CD1c-positive myeloid dendritic cell (primary cell): ENCODE results near the gene UGGT2.
"Not testable (repeated sequence)": the region's sequence is repeated elsewhere in the genome, so short reads cannot be mapped to it uniquely, and the experiment has no call there.

Experiments
- DNase-seq: peaks from one replicate; pipeline ENCODE4 v3.0.0-alpha.2; 2016; ENCODE audit errors: extremely low spot score

Gene UGGT2

DNA sequence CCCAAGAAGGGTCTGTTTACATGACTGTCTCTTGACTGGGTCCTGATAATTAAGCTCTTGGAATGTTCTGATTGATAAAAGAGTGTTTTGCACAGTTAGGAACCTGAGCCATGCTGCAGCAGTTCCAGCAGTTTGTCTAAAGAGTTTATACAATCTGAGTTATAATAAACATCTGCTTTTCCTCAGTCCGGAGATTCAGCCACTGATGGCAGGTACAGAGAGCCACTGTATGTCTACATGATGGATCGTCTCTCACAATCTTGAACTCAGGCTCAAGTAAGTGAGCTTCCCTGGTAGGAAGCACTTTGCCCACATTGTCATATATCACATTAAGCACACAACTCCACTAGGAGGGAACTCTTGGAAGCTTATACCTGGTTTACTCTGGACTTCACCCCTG is 84.3 kb downstream of the UGGT2 start:
- DNase-seq, result no peak

DNA sequence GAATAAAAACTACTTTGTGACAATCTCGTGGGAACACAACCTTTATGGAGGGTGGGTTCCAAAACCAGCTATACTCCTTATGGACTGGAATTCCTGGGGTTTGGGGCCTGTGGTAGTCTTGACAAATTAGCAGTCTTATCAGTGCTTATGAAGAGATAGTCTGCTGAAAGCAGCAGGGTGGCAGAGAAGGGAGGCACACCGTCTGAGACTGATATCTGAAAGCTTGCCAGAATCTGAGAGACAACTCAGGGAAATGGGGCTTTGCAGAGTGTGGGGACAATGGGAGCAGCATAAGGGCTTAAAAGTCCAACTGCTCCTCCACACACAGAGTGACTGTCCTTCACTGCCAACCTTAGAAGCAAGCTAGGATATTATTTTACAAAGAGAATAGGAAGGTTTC is 95.9 kb downstream of the UGGT2 start:
- DNase-seq, result no peak

DNA sequence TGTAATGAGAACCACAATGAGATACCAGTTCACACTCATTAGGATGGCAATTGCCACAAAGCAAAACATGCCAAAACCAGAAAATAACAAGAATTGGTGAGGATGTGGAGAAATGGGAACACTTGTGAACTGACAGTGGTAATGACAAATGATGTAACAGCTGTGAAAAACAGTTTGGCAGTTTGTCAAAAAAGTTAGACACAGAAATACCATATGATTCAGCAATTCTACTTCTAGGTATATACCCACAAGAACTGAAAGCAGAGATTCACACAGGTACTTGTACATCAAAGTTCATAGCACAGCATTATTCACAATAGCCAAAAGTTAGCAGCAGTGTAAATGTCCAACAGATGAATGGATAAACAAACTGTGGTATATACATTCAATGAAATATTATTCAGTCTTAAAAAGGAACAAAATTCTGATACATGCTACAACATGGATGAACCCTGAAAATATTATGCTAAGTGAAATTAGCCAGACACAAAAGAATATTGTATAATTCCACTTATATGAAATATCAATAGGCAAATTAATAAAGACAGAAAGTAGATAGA is 96.5 kb downstream of the UGGT2 start:
- DNase-seq, result no peak

DNA sequence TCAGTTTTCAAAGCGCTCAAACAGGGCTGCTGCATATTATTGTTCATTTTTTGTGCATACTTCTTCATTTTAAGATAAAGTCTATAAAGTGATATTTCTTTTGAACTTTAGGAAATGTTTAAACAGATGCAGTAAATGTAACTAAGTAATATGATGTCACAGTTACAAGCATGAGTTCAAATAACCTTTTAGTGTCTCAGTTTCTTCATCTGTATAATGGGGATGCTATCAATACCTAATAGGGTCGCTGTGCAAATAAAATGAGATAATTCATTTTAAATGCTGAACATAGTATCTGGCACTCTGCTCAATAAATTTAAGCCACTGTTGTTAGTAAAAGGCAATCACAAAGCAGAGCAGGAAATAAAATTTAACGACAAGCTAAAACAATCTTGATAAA is 97.5 kb downstream of the UGGT2 start:
- no peak for DNase-seq

DNA sequence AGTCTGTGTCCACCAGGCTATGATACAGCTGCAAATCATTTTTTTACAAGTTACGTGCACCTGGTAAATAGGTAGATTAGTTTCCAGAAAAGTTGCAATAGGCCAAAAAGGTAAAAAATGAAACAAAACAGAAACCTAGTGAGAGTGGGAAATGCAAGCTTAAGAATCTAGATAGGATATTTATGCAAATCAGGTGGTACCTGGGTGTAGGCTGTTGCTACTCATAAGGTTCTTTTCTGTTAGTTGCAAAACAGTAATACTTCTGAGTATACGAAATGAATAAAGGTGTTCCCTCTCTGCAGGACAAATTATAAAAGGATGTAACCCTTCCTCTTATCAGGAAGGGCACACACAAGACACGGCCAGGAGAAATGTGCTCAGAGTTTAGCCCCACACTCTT is 97.9 kb downstream of the UGGT2 start:
- no peak for DNase-seq

DNA sequence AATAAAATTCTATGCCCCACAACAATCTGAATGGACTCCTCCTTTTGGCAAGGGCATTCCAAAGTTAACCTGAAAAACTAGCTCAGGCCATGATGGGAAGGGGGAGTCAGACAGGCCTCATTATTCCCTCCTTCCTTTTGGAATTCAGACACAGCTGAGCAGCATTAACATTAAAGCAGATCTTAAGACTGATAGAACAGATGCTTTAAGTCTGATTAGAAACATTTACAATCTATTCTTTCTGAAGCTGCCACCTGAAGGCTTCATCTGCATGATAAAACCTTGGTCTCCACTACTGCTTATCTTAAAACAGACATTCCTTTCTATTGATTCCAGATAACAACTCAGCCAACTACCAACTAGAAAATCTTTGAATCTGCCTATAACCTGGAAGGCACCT is 98.9 kb downstream of the UGGT2 start:
- DNase-seq, result no peak

DNA sequence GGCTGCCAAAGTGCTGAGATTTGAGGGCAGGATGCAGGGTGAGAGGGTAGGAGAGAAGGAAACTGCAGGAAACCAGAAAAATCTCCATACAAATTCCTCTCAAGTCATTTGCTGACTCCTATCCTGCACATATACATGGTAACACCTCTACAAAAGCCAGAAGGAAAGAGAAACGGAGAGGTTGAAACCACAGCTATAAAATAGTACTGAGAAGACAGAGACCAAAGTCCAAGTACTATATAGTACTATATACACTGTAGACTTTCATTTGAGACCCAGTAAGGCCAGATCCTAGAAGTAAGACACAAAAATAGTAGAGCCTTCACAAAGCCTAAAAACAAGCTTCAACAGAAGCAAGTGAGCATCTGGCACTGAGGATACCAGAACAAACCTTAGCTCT is 103.1 kb downstream of the UGGT2 start:
- DNase-seq, result no peak

DNA sequence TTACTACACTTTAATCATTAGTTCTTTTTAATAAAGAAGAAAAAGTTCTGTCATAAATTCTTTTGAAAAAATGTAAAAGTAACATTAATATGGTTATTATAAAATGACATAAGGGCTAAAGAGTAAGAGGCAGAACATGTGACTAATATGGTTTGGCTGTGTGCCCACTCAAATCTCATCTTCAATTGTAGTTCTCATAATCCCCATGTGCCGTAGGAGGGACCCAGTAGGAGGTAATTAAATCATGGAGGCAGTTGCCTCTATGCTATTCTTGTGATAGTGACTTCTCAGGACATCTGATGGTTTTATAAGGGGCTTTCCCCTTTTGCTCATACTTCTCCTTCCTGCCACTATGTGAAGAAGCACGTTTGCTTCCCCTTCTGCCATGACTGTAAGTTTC is 104.5 kb downstream of the UGGT2 start:
- DNase-seq, result peak; percentile 13

DNA sequence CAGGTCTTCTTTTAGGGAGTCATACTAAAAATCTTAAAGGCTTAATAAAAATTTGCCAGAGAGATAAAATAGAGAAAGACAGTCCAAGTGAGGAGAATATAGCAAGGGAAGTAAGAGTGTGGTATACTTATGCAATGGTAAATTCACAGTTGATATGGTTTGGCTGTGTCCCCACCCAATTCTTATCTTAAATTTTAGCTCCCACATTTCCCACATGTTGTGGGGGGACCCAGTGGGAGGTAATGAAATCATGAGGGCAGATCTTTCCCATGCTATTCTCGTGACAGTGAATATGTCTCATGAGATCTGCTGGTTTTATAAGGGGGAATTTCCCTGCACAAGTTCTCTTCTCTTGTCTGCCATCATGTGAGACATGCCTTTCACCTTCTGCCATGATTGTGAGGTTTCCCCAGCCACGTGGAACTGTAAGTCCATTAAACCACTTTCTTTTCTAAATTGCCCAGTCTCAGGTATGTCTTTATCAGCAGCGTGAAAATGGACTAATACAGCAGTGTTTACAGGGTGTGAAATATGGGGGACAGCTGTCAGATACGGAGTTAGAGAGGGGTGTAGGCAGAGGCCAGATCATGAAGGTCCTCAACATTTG is 115.4 kb downstream of the UGGT2 start:
- DNase-seq, result no peak

DNA sequence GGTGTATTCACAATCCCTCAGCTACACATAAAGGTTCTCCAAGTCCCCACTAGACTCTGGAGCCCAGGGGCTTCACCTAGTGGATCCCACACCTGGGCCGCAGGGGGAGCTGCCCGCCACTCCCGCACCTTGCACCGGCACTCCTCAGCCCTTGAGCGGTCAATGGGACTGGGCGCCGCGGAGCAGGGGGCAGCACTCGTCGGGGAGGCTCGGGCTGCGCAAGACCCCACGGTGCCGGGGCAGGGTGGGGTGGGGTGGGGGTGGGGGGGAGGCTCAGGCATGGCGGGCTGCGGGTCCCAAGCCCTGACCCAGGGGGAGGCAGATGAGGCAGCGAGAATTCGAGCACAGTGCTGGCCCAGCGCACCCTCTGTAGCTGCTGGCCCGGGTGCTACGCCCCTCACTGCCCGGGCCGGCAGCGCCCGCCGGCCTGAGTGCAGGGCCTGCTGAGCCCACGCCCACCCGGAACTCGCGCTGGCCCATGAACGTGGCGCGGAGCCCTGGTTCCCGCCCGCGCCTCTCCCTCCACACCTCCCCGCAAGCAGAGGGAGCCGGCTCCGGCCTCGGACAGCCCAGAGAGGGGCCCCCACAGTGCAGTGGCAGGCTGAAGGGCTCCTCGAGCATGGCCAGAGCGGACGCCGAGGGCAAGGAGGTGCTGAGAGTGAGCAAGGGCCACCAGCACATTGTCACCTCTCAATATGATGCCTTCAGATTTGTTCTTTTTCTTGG is 121.7 kb downstream of the UGGT2 start:
- DNase-seq, result no peak

DNA sequence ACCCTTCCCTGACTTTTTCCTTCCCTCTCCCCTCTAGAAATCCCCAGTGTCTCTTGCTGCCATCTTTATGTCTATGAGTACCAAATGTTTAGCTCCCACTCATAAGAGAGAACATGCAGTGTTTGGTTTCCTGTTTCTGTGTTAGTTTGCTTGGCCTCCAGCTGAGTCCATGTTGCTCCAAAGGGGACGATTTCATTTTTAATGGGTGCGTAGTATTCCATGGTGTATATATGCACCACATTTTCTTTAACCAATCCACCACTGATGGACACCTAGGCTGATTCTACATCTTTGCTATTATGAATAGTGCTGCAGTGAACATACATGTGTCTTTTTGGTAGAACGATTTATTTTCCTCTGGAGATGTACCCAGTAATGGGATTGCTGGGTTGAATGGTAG is 123.8 kb downstream of the UGGT2 start:
- no peak for DNase-seq

DNA sequence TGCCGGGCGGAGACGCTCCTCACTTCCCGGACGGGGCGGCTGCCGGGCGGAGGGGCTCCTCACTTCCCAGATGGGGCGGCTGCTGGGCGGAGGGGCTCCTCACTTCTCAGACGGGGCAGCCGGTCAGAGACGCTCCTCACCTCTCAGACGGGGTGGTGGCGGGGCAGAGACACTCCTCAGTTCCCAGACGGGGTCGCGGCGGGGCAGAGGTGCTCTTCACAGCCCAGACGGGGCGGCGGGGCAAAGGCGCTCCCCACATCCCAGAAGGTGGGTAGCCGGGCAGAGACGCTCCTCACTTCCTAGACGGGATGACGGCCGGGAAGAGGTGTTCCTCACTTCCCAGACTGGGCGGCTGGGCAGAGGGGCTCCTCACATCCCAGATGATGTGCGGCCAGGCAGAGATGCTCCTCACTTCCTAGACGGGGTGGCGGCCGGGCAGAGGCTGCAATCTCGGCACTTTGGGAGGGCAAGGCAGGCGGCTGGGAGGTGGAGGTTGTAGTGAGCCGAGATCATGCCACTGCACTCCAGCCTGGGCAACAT is 124.8 kb downstream of the UGGT2 start:
- not testable (repeated sequence) for DNase-seq

DNA sequence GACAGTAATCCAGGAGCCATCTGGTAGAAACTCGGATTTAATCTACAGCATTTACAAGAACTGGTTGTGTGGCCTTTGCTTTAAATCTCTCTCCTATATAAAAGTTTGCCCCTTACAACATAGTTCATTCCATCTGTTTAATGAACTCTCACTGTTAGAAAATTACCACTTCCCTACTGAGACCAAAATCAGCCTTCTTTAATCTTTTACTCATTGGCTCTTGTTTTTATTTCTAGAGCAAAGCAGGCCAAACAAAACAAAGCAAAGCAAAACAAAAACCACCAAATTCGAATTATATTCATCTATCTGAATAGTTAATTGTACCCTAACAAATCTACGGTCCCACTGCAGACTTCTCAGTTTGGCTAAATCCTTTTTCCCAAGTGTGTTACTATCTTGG is 127.0 kb downstream of the UGGT2 start:
- DNase-seq, result no peak

DNA sequence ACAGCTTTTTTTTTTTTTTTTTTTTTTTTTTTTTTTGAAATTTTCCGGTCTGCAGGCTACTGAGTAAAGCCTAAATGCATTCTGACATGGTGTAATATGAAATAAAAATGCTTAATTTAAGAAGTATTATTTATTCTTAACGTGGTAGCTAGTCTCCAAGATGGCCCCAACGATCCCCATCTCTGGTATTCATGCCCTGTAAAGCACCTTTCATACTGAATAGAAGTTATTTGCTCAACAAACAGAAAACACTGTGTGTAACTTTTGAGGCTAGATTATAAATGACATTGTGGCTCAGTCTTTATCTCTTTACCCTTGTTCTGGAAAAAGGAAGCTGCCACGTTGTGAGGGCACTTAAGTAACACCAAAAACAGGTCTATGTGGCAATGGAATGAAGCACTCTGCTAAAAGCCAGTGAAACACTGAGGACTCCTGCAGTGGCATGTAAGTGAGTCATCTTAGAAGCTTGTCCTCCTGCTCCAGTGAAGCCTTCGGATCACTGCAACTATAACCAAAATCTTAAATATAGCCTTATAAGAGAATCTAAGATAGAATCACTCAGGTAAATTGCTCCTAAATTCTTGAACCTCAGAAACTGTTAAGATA is 128.7 kb downstream of the UGGT2 start:
- DNase-seq, result no peak

DNA sequence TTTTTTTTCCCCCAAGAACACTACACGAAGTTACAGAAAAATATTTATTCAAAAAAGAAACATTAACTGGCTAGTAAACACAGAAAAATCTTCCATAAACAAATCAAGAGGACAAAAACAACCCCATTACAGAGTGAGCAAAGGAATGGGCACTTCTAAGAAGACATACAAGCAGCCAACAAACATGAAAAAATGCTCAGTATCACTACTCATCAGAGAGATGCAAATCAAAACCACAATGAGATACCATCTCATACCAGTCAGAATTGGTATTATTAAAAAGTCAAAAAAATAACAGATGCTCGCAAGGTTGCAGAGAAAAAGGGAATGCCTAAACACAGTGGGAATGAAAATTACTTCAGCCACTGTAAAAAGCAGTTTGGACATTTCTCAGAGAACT is 131.7 kb downstream of the UGGT2 start:
- DNase-seq, result no peak

DNA sequence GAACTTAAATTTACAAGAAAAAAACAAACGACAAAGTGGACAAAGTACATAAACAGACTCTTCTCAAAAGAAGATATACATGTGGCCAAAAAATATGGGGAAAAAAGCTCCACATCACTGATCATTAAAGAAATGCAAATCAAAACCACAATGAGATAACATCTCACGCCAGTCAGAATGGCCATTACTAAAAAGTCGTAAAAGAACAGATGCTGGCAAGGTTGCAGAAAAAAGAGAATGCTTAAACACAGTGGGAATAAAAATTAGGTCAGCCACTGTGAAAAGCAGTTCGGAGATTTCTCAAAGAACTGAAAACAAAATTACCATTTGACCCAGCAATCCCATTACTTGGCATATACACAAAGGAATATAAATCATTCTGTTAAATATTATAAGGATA is 132.7 kb downstream of the UGGT2 start:
- DNase-seq, result no peak

DNA sequence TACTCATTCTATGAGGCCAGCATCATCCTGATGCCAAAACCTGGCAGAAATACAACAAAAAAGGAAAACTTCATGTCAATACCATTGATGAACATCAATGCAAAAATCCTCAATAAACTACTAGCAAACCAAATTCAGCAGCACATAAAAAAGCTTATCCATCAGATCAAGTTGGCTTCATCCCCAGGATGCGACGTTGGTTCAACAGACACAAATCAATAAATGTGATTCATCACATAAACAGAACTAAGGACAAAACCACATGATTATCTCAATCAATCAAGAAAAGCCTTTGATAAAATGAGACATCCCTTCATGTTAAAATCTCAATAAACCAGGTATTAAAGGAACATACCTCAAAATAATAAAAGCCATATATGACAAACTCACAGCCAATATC is 134.3 kb downstream of the UGGT2 start:
- DNase-seq, result no peak

DNA sequence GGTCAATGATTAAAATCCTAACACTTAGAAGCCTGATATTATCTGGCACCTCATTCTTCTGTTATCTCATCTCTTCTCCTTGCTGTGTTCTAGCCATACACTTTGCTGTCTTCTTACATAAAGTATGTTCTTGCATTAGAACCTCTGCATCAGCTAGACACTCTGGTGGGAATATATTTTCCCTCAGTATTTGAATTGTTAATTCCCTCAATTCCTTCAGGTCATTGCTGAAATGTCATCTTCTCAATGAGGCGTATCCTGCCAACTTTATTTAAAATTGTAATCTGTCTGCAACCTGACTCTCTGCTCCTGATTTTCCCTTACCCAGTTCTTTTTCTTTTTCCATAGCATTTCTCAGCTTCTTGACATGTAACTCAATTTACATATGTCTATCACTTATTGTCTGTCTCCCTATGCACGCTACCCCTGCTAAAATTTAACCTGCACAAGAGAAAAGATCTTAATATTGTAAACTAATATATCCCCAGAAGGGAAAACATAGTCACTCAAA is 138.2 kb downstream of the UGGT2 start:
- no peak for DNase-seq

DNA sequence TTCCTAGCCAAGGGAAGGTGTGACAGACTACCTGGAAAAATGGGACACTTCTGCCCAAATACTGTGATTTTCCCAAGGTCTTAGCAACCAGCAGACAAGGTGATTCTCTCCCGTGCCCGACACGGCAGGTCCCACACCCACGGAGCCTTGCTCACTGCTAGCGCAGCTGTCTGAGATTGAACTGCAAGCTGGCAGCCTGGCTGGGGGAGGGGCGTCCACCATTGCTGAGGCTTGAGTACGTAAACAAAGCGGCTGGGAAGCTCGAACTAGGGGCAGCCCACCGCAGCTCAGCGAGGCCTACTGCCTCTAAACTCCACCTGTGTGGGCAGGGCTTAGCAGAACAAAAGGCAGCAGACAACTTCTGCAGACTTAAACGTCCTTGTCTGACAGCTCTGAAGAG is 146.2 kb downstream of the UGGT2 start:
- DNase-seq, result no peak

DNA sequence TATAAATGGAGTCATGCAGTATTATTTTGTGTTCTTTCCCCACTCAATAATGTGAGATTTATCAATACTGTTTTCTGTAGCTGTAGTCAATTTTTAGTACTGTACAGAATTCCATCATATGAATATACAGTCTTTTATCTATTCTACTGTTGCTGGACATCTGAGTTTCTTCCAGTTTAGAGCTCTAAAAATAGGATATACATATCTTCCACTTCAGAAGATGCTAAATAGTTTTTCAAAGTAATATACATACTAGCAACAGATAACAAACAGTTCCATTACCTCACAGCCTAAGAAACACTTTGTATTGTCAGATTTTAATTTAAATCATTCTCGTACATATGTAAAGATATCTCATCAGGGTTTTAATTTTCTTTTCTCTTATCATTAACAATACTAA is 149.6 kb downstream of the UGGT2 start:
- no peak for DNase-seq

DNA sequence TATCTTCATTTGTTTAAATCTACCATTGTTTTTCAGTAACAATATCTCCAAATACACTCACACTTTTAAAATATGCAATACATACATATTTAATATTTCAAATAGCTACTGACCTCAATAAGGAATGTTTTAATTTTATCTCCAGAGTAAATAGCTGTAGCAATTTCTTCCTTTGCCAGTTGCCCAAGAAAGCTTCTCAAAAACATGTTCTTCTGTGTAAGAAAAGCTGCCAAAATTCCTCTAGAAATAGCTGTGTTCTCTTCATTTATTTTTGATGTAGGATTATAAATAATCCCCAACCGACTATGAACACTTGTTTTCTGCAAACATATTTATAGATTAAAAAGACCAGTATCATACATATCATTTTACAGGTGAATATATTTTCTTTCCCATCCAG is 150.5 kb downstream of the UGGT2 start:
- DNase-seq, result no peak

DNA sequence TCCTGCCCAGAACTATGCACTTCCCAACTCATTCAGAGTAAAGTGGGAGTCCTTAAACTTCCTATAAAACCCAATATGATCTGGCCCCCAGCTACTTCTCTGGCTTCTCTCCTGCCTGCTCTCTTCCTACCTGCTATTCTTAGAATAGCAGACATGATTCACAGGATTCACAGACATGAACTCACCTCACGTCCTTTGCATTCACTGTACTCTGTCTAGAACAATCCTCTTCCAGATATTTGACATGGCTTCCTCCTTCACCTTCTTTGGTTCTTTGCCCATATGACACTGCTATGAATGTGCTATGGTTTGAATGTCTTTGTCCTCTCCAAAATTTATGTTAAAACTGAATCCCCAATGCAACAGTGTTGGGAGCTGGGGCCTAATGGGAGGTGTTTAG is 154.9 kb downstream of the UGGT2 start:
- DNase-seq, result no peak

DNA sequence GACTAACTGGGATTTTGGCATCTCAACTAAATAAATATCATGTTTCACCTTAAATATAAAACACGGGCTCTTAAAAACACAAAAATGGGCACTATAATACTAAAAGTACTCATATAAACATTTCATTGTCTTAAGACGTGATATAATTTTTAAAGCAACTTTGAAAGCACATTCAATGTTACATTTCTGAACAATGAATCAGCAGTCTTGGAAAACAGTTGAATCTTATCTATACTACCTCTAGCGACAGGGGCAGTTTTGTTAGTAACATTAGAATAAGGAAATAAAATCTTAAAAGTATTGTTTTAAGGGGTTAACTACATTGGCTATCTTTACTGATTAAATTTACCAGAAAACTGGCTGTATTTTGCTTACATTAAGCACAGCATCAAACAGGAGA is 156.9 kb downstream of the UGGT2 start:
- no peak for DNase-seq
